Kidney epithelial cell (primary cell): ENCODE data around the gene ATP10B. TPM values are rescaled to one million over a fixed set of nuclear protein-coding genes. Genes with fewer than 3 reads are reported as not detected.

Experiments used
- DNase-seq: peaks from one replicate; pipeline ENCODE4 v3.0.0-alpha.2; 2010; ENCODE audit warnings: low read depth
- H3K27me3 ChIP-seq: 2 replicates; pipeline ENCODE4 v1.6.0; 2011; ENCODE audit warnings: low read length; ENCODE audit not compliant: control insufficient read depth, insufficient read depth
- H3K36me3 ChIP-seq: 2 replicates; pipeline ENCODE4 v1.5.1; 2011; ENCODE audit warnings: low read length; ENCODE audit not compliant: control insufficient read depth, insufficient read depth
- H3K4me3 ChIP-seq: 2 replicates; pipeline ENCODE4 v1.5.1; 2011; ENCODE audit warnings: low read depth, mild to moderate bottlenecking, control low read depth, low read length
- CTCF ChIP-seq: IDR thresholded peaks from 2 replicates; pipeline ENCODE4 v1.5.1; 2011; ENCODE audit warnings: mild to moderate bottlenecking, moderate library complexity, low read length, control low read depth, inconsistent platforms; ENCODE audit not compliant: insufficient read depth, poor library complexity, severe bottlenecking
- total RNA-seq: library from RNA; depleted of rRNA; stranded (reverse); fragments of >200 nt; gene quantifications from 2 replicates; pipeline ENCODE4 v1.2.3, GENCODE V29; 2015

Gene ATP10B
- total RNA-seq, 1 donor from 2014 or later = not detected

GRCh38 chr5:160774666-160775315 is 77.2 kb downstream of the ATP10B start:
- no peaks in the 10 kb centered on the region for H3K36me3 ChIP-seq
- no peak for DNase-seq
- no peak for TF ChIP-seq CTCF
- no peaks in the 10 kb centered on the region for H3K27me3 ChIP-seq
- no peak overlapping the region for H3K4me3 ChIP-seq

GRCh38 chr5:160773646-160774410 is 78.2 kb downstream of the ATP10B start:
- no peaks in the 10 kb centered on the region for H3K27me3 ChIP-seq
- H3K36me3 ChIP-seq = no peaks in the 10 kb centered on the region
- no peak for DNase-seq
- no peak for TF ChIP-seq CTCF
- no peak overlapping the region for H3K4me3 ChIP-seq

- TF ChIP-seq CTCF = no peak
Measured at GRCh38 chr5:160772854-160773253, 79.2 kb downstream of the ATP10B start.

GRCh38 chr5:160770718-160771117 is 81.3 kb downstream of the ATP10B start:
- Histone ChIP-seq H3K27me3 (no peaks in the 10 kb centered on the region), H3K4me3 (no peak overlapping the region), H3K36me3 (no peaks in the 10 kb centered on the region)
- TF ChIP-seq CTCF = no peak
- no peak for DNase-seq

More at GRCh38 chr5:160772854-160773253, 79.2 kb downstream of the ATP10B start:
- Histone ChIP-seq H3K4me3 (no peak overlapping the region), H3K27me3 (no peaks in the 10 kb centered on the region), H3K36me3 (no peaks in the 10 kb centered on the region)
- no peak for DNase-seq

GRCh38 chr5:160769301-160769700 is 82.7 kb downstream of the ATP10B start:
- no peak overlapping the region for H3K4me3 ChIP-seq
- no peak for DNase-seq
- no peaks in the 10 kb centered on the region for H3K27me3 ChIP-seq
- TF ChIP-seq CTCF = no peak
- H3K36me3 ChIP-seq = no peaks in the 10 kb centered on the region

GRCh38 chr5:160767062-160767461 is 84.9 kb downstream of the ATP10B start:
- no peak for TF ChIP-seq CTCF
- H3K36me3 ChIP-seq = no peaks in the 10 kb centered on the region
- H3K27me3 ChIP-seq = no peaks in the 10 kb centered on the region
- no peak overlapping the region for H3K4me3 ChIP-seq
- DNase-seq = no peak
